NOMO-1 (cell line): ENCODE measurements around the gene SLC35E3.

Source experiments
- DNase-seq, 2 experiments: peaks; one replicate each; lab custom pipeline; 2025; ENCODE audit not compliant: unreplicated experiment in 2 of 2; lab: John Stamatoyannopoulos, UW

Gene SLC35E3

GRCh38 chr12:68768431-68768939 lies 22.5 kb downstream of the SLC35E3 start:
- no peak for DNase-seq

GRCh38 chr12:68769941-68770340 lies 24.0 kb downstream of the SLC35E3 start:
- DNase-seq: no peak

- no peak for DNase-seq
These were observed 25.4 kb downstream of the SLC35E3 start for GRCh38 chr12:68771223-68771925.

GRCh38 chr12:68772714-68773113 lies 26.7 kb downstream of the SLC35E3 start:
- no peak for DNase-seq

GRCh38 chr12:68773582-68773981 lies 27.6 kb downstream of the SLC35E3 start:
- no peak for DNase-seq

GRCh38 chr12:68775121-68775630 lies 29.2 kb downstream of the SLC35E3 start:
- DNase-seq: no peak

GRCh38 chr12:68776976-68777610 lies 31.1 kb downstream of the SLC35E3 start:
- DNase-seq: no peak

- no peak for DNase-seq
These were observed 33.3 kb downstream of the SLC35E3 start for GRCh38 chr12:68779280-68779679.

- no peak for DNase-seq
These were observed 34.8 kb downstream of the SLC35E3 start for GRCh38 chr12:68780731-68781130.

DNA sequence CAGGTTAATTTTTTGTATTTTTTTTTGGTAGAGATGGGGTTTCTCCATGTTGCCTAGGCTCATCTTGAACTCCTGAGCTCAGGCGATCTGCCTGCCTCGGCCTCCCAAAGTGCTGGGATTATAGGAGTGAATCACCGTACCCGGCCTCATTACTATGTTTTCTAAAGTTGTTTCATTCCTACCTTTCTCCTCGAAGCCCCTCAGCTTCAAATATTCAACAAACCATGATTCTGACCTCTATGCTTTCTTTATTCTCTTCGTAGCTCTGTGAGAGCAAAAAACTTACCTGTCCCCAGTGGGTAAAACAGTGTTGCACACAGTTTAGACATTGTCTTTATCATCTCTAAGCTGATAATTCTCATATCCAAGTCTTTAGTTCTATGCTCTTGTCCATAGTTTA lies 35.8 kb downstream of the SLC35E3 start:
- DNase-seq: no peak

DNA sequence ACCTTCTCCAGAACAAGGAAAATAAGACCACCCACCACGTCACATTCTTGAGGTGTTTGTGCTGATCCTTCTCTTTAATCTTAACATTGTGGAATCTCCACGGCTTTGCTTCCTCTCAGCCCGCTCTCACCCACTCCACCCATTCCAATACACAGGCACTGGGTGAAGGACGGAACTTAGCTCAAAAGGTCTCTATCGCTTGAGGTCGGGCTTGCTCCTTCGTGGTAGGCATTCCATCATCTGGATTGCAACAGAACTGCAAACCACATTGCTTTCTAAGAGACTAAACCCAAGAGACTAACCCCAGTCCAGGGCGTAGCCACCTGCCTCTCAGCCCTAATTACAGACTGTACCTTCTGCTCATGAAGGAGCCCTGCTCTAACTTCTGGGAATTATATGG lies 38.0 kb downstream of the SLC35E3 start:
- peak; percentile 85 to 96 for DNase-seq

GRCh38 chr12:68785358-68785757 lies 39.4 kb downstream of the SLC35E3 start:
- DNase-seq: peak in 1 of 2 experiments; percentile 39

GRCh38 chr12:68785823-68786222 lies 39.8 kb downstream of the SLC35E3 start:
- no peak for DNase-seq

GRCh38 chr12:68786929-68787328 lies 41.0 kb downstream of the SLC35E3 start:
- peak; percentile 44 to 78 for DNase-seq

DNA sequence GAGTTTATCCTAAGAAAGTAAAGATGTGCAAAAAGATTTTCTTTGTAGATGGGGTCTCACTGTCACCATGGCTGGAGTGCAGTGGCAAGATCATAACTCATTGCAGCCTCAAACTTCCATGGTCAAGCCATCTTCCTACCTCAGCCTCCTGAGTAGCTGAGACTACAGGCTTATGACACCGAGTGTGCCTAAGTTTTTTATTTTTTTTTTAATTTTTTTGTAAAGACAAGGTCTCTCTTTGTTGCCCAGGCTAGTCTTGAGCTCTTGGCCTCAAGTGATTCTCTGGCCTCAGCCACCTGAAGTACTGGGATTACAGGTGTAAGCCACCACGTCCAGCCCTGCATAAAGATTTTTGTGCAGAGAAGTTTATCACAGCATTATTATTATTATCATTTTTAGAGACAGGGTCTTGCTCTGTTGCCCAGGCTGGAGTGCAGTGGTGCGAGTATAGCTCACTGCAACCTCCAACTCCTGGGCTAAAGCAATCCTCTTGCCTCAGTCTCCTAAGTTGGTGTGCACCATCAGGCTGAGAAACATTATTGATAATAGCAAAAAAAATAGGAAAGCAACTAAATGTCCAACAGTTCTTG lies 42.7 kb downstream of the SLC35E3 start:
- no peak for DNase-seq

DNA sequence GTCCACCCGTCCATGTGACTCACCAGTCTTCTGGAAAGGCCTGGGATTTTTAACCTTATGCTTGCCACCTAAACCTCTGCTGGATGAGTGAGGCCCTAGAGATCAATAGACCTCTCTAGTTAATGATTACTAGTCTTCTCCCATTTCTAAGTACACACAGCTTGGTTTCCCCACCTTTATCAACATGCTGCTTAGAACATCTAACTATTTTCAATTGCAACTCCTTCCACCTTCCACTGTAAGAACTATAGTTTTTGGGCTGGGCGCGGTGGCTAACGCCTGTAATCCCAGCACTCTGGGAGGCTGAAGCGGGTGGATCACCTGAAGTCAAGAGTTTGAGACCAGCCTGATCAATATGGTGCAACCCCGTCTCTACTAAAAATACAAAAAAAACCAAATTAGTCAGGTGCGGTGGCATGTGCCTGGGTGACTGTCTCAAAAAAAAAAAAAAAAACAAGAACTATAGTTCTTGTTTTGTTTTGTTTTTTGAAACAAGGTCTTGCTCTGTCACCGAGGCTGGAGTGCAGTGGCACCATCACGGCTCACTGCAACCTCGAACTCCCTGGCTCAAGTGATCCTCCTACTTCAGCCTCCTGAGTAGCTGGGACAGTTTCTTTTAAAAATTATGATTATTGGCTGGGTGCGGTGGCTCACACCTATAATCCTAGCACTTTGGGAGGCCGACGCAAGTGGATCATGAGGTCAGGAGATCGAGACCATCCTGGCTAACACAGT lies 43.3 kb downstream of the SLC35E3 start:
- DNase-seq: no peak

- no peak for DNase-seq
These were observed 44.3 kb downstream of the SLC35E3 start for GRCh38 chr12:68790081-68790951.

DNA sequence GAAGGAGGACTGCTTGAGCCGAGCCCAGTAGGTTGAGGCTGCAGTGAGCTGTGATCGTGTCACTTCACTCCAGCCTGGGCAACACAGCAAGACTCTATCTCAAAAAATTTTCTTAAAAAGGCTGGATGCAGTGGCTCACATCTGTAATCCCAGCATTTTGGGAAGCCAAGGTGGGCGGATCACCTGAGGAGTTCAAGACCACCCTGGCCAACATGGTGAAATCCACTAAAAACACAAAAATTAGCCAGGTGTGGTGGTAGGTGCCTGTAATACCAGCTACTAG lies 44.9 kb downstream of the SLC35E3 start:
- no peak for DNase-seq

- DNase-seq: no peak
These were observed 46.0 kb downstream of the SLC35E3 start for GRCh38 chr12:68791897-68792481.

- DNase-seq: peak; percentile 25 to 53
These were observed 47.0 kb downstream of the SLC35E3 start for GRCh38 chr12:68792952-68793351.
